ENCODE measurements around the gene PURA.
"Not testable (repeated sequence)": the region's sequence is repeated elsewhere in the genome, so short reads cannot be mapped to it uniquely, and the experiment has no call there.

The PURA gene

GRCh38 chr5:140134277-140134935 is 20.5 kb downstream of the PURA start:
- DNase-seq: no peak

GRCh38 chr5:140135127-140135526 is 21.2 kb downstream of the PURA start:
- DNase-seq: no peak

GRCh38 chr5:140136624-140137023 is 22.7 kb downstream of the PURA start:
- no peak for DNase-seq

- no peak for DNase-seq
Measured at GRCh38 chr5:140140435-140140834, 26.5 kb downstream of the PURA start.

GRCh38 chr5:140141241-140141640 is 27.3 kb downstream of the PURA start:
- DNase-seq: no peak

GRCh38 chr5:140142246-140142645 is 28.3 kb downstream of the PURA start:
- no peak for DNase-seq

- no peak for DNase-seq
Measured at GRCh38 chr5:140142856-140143255, 28.9 kb downstream of the PURA start.

GRCh38 chr5:140143521-140144258 is 29.8 kb downstream of the PURA start:
- DNase-seq: no peak

- no peak for DNase-seq
Measured at GRCh38 chr5:140145256-140145655, 31.3 kb downstream of the PURA start.

- DNase-seq: peak; percentile 82
Measured at GRCh38 chr5:140145818-140146522, 32.1 kb downstream of the PURA start.

GRCh38 chr5:140146523-140146842 is 32.6 kb downstream of the PURA start:
- DNase-seq: no peak

- no peak for DNase-seq
Measured at GRCh38 chr5:140147460-140147859, 33.6 kb downstream of the PURA start.

GRCh38 chr5:140148508-140148907 is 34.6 kb downstream of the PURA start:
- DNase-seq: no peak

GRCh38 chr5:140150201-140150600 is 36.3 kb downstream of the PURA start:
- DNase-seq: no peak

GRCh38 chr5:140151144-140152021 is 37.5 kb downstream of the PURA start:
- no peak for DNase-seq

- DNase-seq: no peak
Measured at GRCh38 chr5:140152022-140152999, 38.4 kb downstream of the PURA start.

GRCh38 chr5:140153255-140153654 is 39.3 kb downstream of the PURA start:
- DNase-seq: no peak

- DNase-seq: no peak
Measured at GRCh38 chr5:140153905-140154304, 40.0 kb downstream of the PURA start.

GRCh38 chr5:140154710-140155381 is 40.9 kb downstream of the PURA start:
- not testable (repeated sequence) for DNase-seq

GRCh38 chr5:140157032-140157781 is 43.3 kb downstream of the PURA start:
- peak; percentile 78 for DNase-seq
